Measurements from ENCODE around the gene CDHR3. TPM values are rescaled to one million over a fixed set of nuclear protein-coding genes. Genes with fewer than 3 reads are reported as not detected.

CDHR3 gene
- total and polyA plus RNA-seq, 10 of the 15 experiments (the other 5 are each of a cell fraction or from before 2014, with no cell fraction given): 0.06 to 0.11 TPM; not detected in 8

GRCh38 chr7:106035568-106035967 lies 72.5 kb downstream of the CDHR3 start:
- FAIRE-seq (no peak), DNase-seq (ENCODE audit: low read depth, low spot score) (no peak), ATAC-seq (no peak)
- ChIA-PET POLR2A (no interaction called here), SMC1A (ENCODE audit: uncharacterized antibody, unreplicated experiment) (interaction anchor here (1.0 to 4.3 kb wide), 3 partner anchors 24 to 378 kb away, joined by 3 to 24 read pairs (median 6); no protein-coding TSS in a partner anchor), RAD21 (ENCODE audit: unreplicated experiment) (interaction anchor here (0.9 to 2.7 kb wide), 2 partner anchors 13 to 275 kb away, joined by 4 to 14 read pairs; no protein-coding TSS in a partner anchor), CTCF (interaction anchor here (0.7 to 2.3 kb wide), 4 partner anchors 10 to 336 kb away, joined by 3 to 16 read pairs (median 4); no protein-coding TSS in a partner anchor)
- Histone ChIP-seq H3K4me1 (ENCODE audit: control insufficient read depth, insufficient read depth, low read length) (no peaks in the 10 kb centered on the region), H3K27me3 (replicated peaks in 1 of 2; ENCODE audit: control insufficient read depth in 2 of 2, insufficient read depth in 2 of 2, low read length in 1 of 2) (peaks cover 3 to 4% of the 10 kb centered on the region in 2 experiments; a peak in 3 of 4 replicates), H2AFZ (ENCODE audit: control insufficient read depth, low read depth, low read length) (no peak overlapping the region), H3K36me3 (ENCODE audit: control insufficient read depth in 2 of 2, insufficient read depth in 2 of 2, low read length in 1 of 2) (no peaks in the 10 kb centered on the region), H3K27ac (ENCODE audit: control insufficient read depth, insufficient read depth) (no peak overlapping the region), H3K9ac (ENCODE audit: control insufficient read depth, insufficient read depth, low read length) (no peak overlapping the region), H3K4me3 (no peak overlapping the region), H4K20me1 (ENCODE audit: control insufficient read depth, insufficient read depth) (no peaks in the 10 kb centered on the region), H3K9me3 (replicated peaks; ENCODE audit: control insufficient read depth, insufficient read depth, low read length) (no peaks in the 10 kb centered on the region; the same call in 1 of the 3 replicates), H3K4me2 (ENCODE audit: control insufficient read depth, insufficient read depth) (no peak overlapping the region), H3K79me2 (ENCODE audit: control insufficient read depth, insufficient read depth, low read length) (no peaks in the 10 kb centered on the region)
- TF ChIP-seq SUPT20H (IDR thresholded peaks at IDR 0.05; ENCODE audit: borderline replicate concordance, control insufficient read depth, low read depth, low read length) (no peak), MLLT1 (IDR thresholded peaks at IDR 0.05) (no peak), RBBP5 (conservative IDR thresholded peaks at IDR 0.05) (no peak), JUNB (IDR thresholded peaks at IDR 0.05) (no peak), HDAC6 (IDR thresholded peaks at IDR 0.05; ENCODE audit: unreplicated experiment) (no peak)
- BruUV-seq (replicated peaks): no TSS peak
- intact Hi-C loops (cut with micrococcal nuclease; ENCODE audit: unreplicated experiment) (no loop called here), in situ Hi-C loops (cut with MboI) (no loop called here)
- 48% methylated on average over 8 of the region's 8 CpGs for WGBS (ENCODE audit: insufficient coverage, insufficient replicate concordance, low lambda C conversion rate, missing lambda C conversion rate)

- no TSS peak for BruUV-seq (replicated peaks)
- ChIA-PET SMC1A (ENCODE audit: uncharacterized antibody, unreplicated experiment) (interaction anchor here (0.6 to 4.3 kb wide), 6 partner anchors 10 to 379 kb away, joined by 3 to 24 read pairs (median 4); no protein-coding TSS in a partner anchor), CTCF (interaction anchor here (1.0 to 3.4 kb wide), 5 partner anchors 10 to 275 kb away, joined by 3 to 21 read pairs (median 5); no protein-coding TSS in a partner anchor), POLR2A (no interaction called here), RAD21 (ENCODE audit: unreplicated experiment) (interaction anchor here (0.8 to 2.7 kb wide), 3 partner anchors 13 to 275 kb away, joined by 3 to 14 read pairs (median 4); no protein-coding TSS in a partner anchor)
- in situ Hi-C loops (cut with MboI) (no loop called here), intact Hi-C loops (cut with micrococcal nuclease; ENCODE audit: unreplicated experiment) (no loop called here)
- no peak for FAIRE-seq
- Histone ChIP-seq H3K4me1 (ENCODE audit: control insufficient read depth, insufficient read depth, low read length) (no peaks in the 10 kb centered on the region), H4K20me1 (ENCODE audit: control insufficient read depth, insufficient read depth) (no peaks in the 10 kb centered on the region), H3K9me3 (replicated peaks; ENCODE audit: control insufficient read depth, insufficient read depth, low read length) (no peaks in the 10 kb centered on the region; the same call in 1 of the 3 replicates), H3K4me2 (ENCODE audit: control insufficient read depth, insufficient read depth) (no peak overlapping the region), H2AFZ (ENCODE audit: control insufficient read depth, low read depth, low read length) (no peak overlapping the region), H3K27me3 (replicated peaks in 1 of 2; ENCODE audit: control insufficient read depth in 2 of 2, insufficient read depth in 2 of 2, low read length in 1 of 2) (peaks cover 3 to 4% of the 10 kb centered on the region in 2 experiments; a peak in 3 of 4 replicates), H3K4me3 (no peak overlapping the region), H3K36me3 (ENCODE audit: control insufficient read depth in 2 of 2, insufficient read depth in 2 of 2, low read length in 1 of 2) (no peaks in the 10 kb centered on the region), H3K79me2 (ENCODE audit: control insufficient read depth, insufficient read depth, low read length) (no peaks in the 10 kb centered on the region), H3K27ac (ENCODE audit: control insufficient read depth, insufficient read depth) (no peak overlapping the region), H3K9ac (ENCODE audit: control insufficient read depth, insufficient read depth, low read length) (no peak overlapping the region)
- no peak for DNase-seq (ENCODE audit: low read depth, low spot score)
- 64% methylated on average over 6 of the region's 6 CpGs for WGBS (ENCODE audit: insufficient coverage, insufficient replicate concordance, low lambda C conversion rate, missing lambda C conversion rate)
- no peak for TF ChIP-seq RUNX3 (IDR thresholded peaks at IDR 0.05; ENCODE audit: low read length)
- no peak for TF ChIP-seq WRNIP1 (IDR thresholded peaks at IDR 0.05; ENCODE audit: borderline replicate concordance, low read depth, low read length)
- no peak for TF ChIP-seq BRCA1 (IDR thresholded peaks at IDR 0.05; ENCODE audit: low read depth, low read length)
- TF ChIP-seq MAX (IDR thresholded peaks at IDR 0.05; ENCODE audit: low read depth, low read length): no peak
- peak; percentile 30 for TF ChIP-seq MEF2B (IDR thresholded peaks at IDR 0.05; ENCODE audit: partially characterized antibody, poor library complexity, severe bottlenecking)
- ATAC-seq: no peak
These were observed 72.9 kb downstream of the CDHR3 start for GRCh38 chr7:106036004-106036403.

Data from GM12878 (cell line).